H9 (cell line): ENCODE results near the gene EFHD1. TPM values are rescaled to one million over a fixed set of nuclear protein-coding genes. Genes with fewer than 3 reads are reported as not detected.

Source experiments
- DNase-seq: peaks from one replicate; pipeline ENCODE4 v3.0.0-alpha.2; 2017
- H2AFZ ChIP-seq: one replicate; pipeline ENCODE4 v1.6.1; 2013; ENCODE audit warnings: mild to moderate bottlenecking, low read length, control low read depth, moderate library complexity
- H2AK5ac ChIP-seq: 2 replicates; pipeline ENCODE4 v1.6.1; 2013; ENCODE audit warnings: low read length, control low read depth, mixed read lengths; ENCODE audit not compliant: insufficient read length
- H2BK120ac ChIP-seq: one replicate; pipeline ENCODE4 v1.6.1; 2013; ENCODE audit warnings: low read depth, mild to moderate bottlenecking, low read length, control low read depth, inconsistent platforms; ENCODE audit not compliant: poor library complexity, severe bottlenecking
- H2BK12ac ChIP-seq: 2 replicates; pipeline ENCODE4 v1.6.1; 2013; ENCODE audit warnings: low read length, control low read depth, mixed read lengths, low read depth; ENCODE audit not compliant: insufficient read length
- H2BK15ac ChIP-seq: 2 replicates; pipeline ENCODE4 v1.6.1; 2013; ENCODE audit warnings: low read depth, low read length, control low read depth
- H2BK20ac ChIP-seq: one replicate; pipeline ENCODE4 v1.6.1; 2013; ENCODE audit warnings: low read depth, mild to moderate bottlenecking, low read length, control low read depth, inconsistent platforms; ENCODE audit not compliant: poor library complexity, severe bottlenecking
- H2BK5ac ChIP-seq: 2 replicates; pipeline ENCODE4 v1.6.1; 2013; ENCODE audit warnings: low read length, control low read depth, mixed read lengths; ENCODE audit not compliant: insufficient read length
- H3K14ac ChIP-seq: 2 replicates; pipeline ENCODE4 v1.6.1; 2013; ENCODE audit warnings: low read length, control low read depth; ENCODE audit not compliant: insufficient read depth
- H3K18ac ChIP-seq: 2 replicates; pipeline ENCODE4 v1.6.1; 2013; ENCODE audit warnings: low read depth, mild to moderate bottlenecking, mixed read lengths, low read length, control low read depth; ENCODE audit not compliant: insufficient read length
- H3K23ac ChIP-seq: 2 replicates; pipeline ENCODE4 v1.6.1; 2013; ENCODE audit warnings: low read length, control low read depth, mixed read lengths, low read depth; ENCODE audit not compliant: insufficient read length
- H3K23me2 ChIP-seq: 2 replicates; pipeline ENCODE4 v1.6.1; 2013; ENCODE audit warnings: low read depth, mild to moderate bottlenecking, mixed read lengths, low read length, control low read depth; ENCODE audit not compliant: insufficient read length, poor library complexity, severe bottlenecking
- H3K27ac ChIP-seq: 2 replicates; pipeline ENCODE4 v1.5.1; 2013; ENCODE audit warnings: low read length, control low read depth, mixed read lengths, low read depth; ENCODE audit not compliant: insufficient read length
- H3K27me3 ChIP-seq: 2 replicates; pipeline ENCODE4 v1.6.1; 2013; ENCODE audit warnings: low read length, control low read depth, inconsistent platforms; ENCODE audit not compliant: insufficient read depth
- H3K4ac ChIP-seq: 2 replicates; pipeline ENCODE4 v1.6.1; 2013; ENCODE audit warnings: low read depth, mild to moderate bottlenecking, control low read depth, inconsistent platforms, low read length, moderate library complexity
- H3K4me1 ChIP-seq: 2 replicates; pipeline ENCODE4 v1.6.1; 2013; ENCODE audit warnings: low read length, control low read depth, inconsistent platforms; ENCODE audit not compliant: insufficient read depth
- H3K4me2 ChIP-seq: 2 replicates; pipeline ENCODE4 v1.6.1; 2013; ENCODE audit warnings: low read length, control low read depth, mixed read lengths; ENCODE audit not compliant: insufficient read length, insufficient read depth
- H3K56ac ChIP-seq: 2 replicates; pipeline ENCODE4 v1.6.1; 2013; ENCODE audit warnings: low read depth, mild to moderate bottlenecking, mixed read lengths, low read length, control low read depth; ENCODE audit not compliant: insufficient read length
- H3K79me1 ChIP-seq: 2 replicates; pipeline ENCODE4 v1.6.1; 2013; ENCODE audit warnings: low read depth, mild to moderate bottlenecking, moderate library complexity, low read length, control low read depth, inconsistent platforms; ENCODE audit not compliant: insufficient read depth, poor library complexity, severe bottlenecking
- H3K79me2 ChIP-seq: 2 replicates; pipeline ENCODE4 v1.6.1; 2013; ENCODE audit warnings: low read length, control low read depth, inconsistent platforms; ENCODE audit not compliant: insufficient read depth
- H3K9ac ChIP-seq: 2 replicates; pipeline ENCODE4 v1.6.1; 2013; ENCODE audit warnings: low read length, control low read depth, mixed read lengths; ENCODE audit not compliant: insufficient read length; ENCODE audit errors: extremely low read depth
- H3K9me3 ChIP-seq: one replicate; pipeline ENCODE4 v1.6.1; 2013; ENCODE audit warnings: low read depth, low read length, inconsistent platforms; ENCODE audit not compliant: control insufficient read depth
- H3T11ph ChIP-seq: one replicate; pipeline ENCODE4 v1.6.1; 2013; ENCODE audit warnings: mild to moderate bottlenecking, low read length, control low read depth, inconsistent platforms
- H4K20me1 ChIP-seq: one replicate; pipeline ENCODE4 v1.6.1; 2013; ENCODE audit not compliant: control insufficient read depth, insufficient read length, insufficient read depth
- H4K5ac ChIP-seq: 2 replicates; pipeline ENCODE4 v1.6.1; 2013; ENCODE audit warnings: low read depth, mild to moderate bottlenecking, mixed read lengths, low read length, control low read depth; ENCODE audit not compliant: insufficient read length
- H4K8ac ChIP-seq: replicated peaks from 2 replicates; pipeline ENCODE4 v1.6.1; 2013; ENCODE audit warnings: low read length, control low read depth, mixed read lengths, low read depth; ENCODE audit not compliant: insufficient read length
- H4K91ac ChIP-seq: 2 replicates; pipeline ENCODE4 v1.6.1; 2013; ENCODE audit warnings: low read depth, mild to moderate bottlenecking, moderate library complexity, mixed read lengths, low read length, control low read depth; ENCODE audit not compliant: insufficient read length
- H3K27ac Mint-ChIP-seq, 3 experiments: 2 replicates in 2 of 3; 3 replicates in 1 of 3; pipeline ENCODE4 v1.8.0; 2020 to 2021; ENCODE audit warnings: mixed read lengths in 3 of 3, mild to moderate bottlenecking in 1 of 3, moderate library complexity in 1 of 3
- H3K27me3 Mint-ChIP-seq: 2 replicates; pipeline ENCODE4 v1.8.0; 2021; ENCODE audit warnings: low read depth, mild to moderate bottlenecking, moderate library complexity, mixed read lengths
- H3K36me3 Mint-ChIP-seq, 3 experiments: 2 replicates in 2 of 3; 3 replicates in 1 of 3; pipeline ENCODE4 v1.8.0; 2020 to 2021; ENCODE audit warnings: low read depth in 3 of 3, mixed read lengths in 3 of 3; ENCODE audit not compliant: insufficient read depth in 1 of 3
- H3K4me1 Mint-ChIP-seq, 2 experiments: 2 replicates each; pipeline ENCODE4 v1.8.0; 2020; ENCODE audit warnings: mixed read lengths in 2 of 2
- H3K4me3 Mint-ChIP-seq, 2 experiments: 2 replicates in 1 of 2; 3 replicates in 1 of 2; pipeline ENCODE4 v1.8.0; 2020 to 2021; ENCODE audit warnings: mild to moderate bottlenecking in 2 of 2, mixed read lengths in 2 of 2, moderate library complexity in 1 of 2
- H3K9me3 Mint-ChIP-seq, 2 experiments: 2 replicates in 1 of 2; 3 replicates in 1 of 2; pipeline ENCODE4 v1.8.0; 2020; ENCODE audit warnings: mild to moderate bottlenecking in 2 of 2, mixed read lengths in 2 of 2, moderate library complexity in 1 of 2
- WGBS: extraction: QIAGEN DNeasy Blood & Tissue Kit; methylation state at CpG from one replicate; pipeline ENCODE4 v1.1.7; 2013; ENCODE audit warnings: missing lambda C conversion rate, low lambda C conversion rate, mixed read lengths; ENCODE audit not compliant: insufficient read length; ENCODE audit errors: extremely low coverage; 5-methylcytosine and 5-hydroxymethylcytosine counted together
- total RNA-seq: library from RNA; stranded (reverse); gene quantifications from 2 replicates; pipeline ENCODE4 v1.2.1, GENCODE V29; 2021
- TF ChIP-seq, protein P1 (sequence below): fragments of 200-600 bp; sonication (generic); conservative IDR thresholded peaks from 3 replicates; pipeline ENCODE4 v1.8.0; 2021; ENCODE audit warnings: antibody characterized with exemption, mild to moderate bottlenecking

EFHD1 gene
- total RNA-seq, 1 experiment from 2014 or later, result 2.8 TPM

GRCh38 chr2:232653441-232653840 lies 20.0 kb downstream of the EFHD1 start:
- Histone ChIP-seq H3K9me3 (no peaks in the 10 kb centered on the region), H4K8ac (no peak overlapping the region), H3K79me1 (no peaks in the 10 kb centered on the region), H2BK20ac (no peak overlapping the region), H2BK12ac (no peak overlapping the region), H3K9ac (no peak overlapping the region), H3K27ac (no peak overlapping the region), H3K79me2 (no peaks in the 10 kb centered on the region), H2AFZ (no peak overlapping the region), H4K20me1 (no peaks in the 10 kb centered on the region), H3K23ac (no peak overlapping the region), H2AK5ac (no peak overlapping the region), H3K4me1 (no peaks in the 10 kb centered on the region), H3K56ac (no peak overlapping the region), H3T11ph (no peak overlapping the region), H3K18ac (no peak overlapping the region), H3K23me2 (no peaks in the 10 kb centered on the region), H2BK5ac (no peak overlapping the region), H4K91ac (no peak overlapping the region), H3K4me2 (no peak overlapping the region), H3K4ac (no peak overlapping the region), H3K14ac (no peak overlapping the region), H3K27me3 (no peaks in the 10 kb centered on the region), H2BK120ac (no peak overlapping the region), H2BK15ac (no peak overlapping the region), H4K5ac (no peak overlapping the region)
- Mint-ChIP-seq H3K4me3 (no peak overlapping the region), H3K27ac (no peak overlapping the region), H3K27me3 (no peaks in the 10 kb centered on the region; the same call in none of the 2 replicates), H3K36me3 (no peaks in the 10 kb centered on the region), H3K4me1 (peaks cover 5 to 20% of the 10 kb centered on the region in 2 experiments; a peak in 3 of 4 replicates), H3K9me3 (no peaks in the 10 kb centered on the region)
- WGBS, result no CpG with 5 or more reads among the region's 7 CpGs
- no peak for DNase-seq
- TF ChIP-seq, protein P1, sequence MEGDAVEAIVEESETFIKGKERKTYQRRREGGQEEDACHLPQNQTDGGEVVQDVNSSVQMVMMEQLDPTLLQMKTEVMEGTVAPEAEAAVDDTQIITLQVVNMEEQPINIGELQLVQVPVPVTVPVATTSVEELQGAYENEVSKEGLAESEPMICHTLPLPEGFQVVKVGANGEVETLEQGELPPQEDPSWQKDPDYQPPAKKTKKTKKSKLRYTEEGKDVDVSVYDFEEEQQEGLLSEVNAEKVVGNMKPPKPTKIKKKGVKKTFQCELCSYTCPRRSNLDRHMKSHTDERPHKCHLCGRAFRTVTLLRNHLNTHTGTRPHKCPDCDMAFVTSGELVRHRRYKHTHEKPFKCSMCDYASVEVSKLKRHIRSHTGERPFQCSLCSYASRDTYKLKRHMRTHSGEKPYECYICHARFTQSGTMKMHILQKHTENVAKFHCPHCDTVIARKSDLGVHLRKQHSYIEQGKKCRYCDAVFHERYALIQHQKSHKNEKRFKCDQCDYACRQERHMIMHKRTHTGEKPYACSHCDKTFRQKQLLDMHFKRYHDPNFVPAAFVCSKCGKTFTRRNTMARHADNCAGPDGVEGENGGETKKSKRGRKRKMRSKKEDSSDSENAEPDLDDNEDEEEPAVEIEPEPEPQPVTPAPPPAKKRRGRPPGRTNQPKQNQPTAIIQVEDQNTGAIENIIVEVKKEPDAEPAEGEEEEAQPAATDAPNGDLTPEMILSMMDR, result no peak
